H9 (cell line): Measurements from ENCODE around the gene IL33. TPM values are rescaled to one million over a fixed set of nuclear protein-coding genes. Genes with fewer than 3 reads are reported as not detected.

ENCODE experiments used
- DNase-seq: peaks from one replicate; pipeline ENCODE4 v3.0.0-alpha.2; 2017
- H2AFZ ChIP-seq: one replicate; pipeline ENCODE4 v1.6.1; 2013; ENCODE audit warnings: mild to moderate bottlenecking, low read length, control low read depth, moderate library complexity
- H2AK5ac ChIP-seq: 2 replicates; pipeline ENCODE4 v1.6.1; 2013; ENCODE audit warnings: low read length, control low read depth, mixed read lengths; ENCODE audit not compliant: insufficient read length
- H2BK120ac ChIP-seq: one replicate; pipeline ENCODE4 v1.6.1; 2013; ENCODE audit warnings: low read depth, mild to moderate bottlenecking, low read length, control low read depth, inconsistent platforms; ENCODE audit not compliant: poor library complexity, severe bottlenecking
- H2BK12ac ChIP-seq: 2 replicates; pipeline ENCODE4 v1.6.1; 2013; ENCODE audit warnings: low read length, control low read depth, mixed read lengths, low read depth; ENCODE audit not compliant: insufficient read length
- H2BK15ac ChIP-seq: 2 replicates; pipeline ENCODE4 v1.6.1; 2013; ENCODE audit warnings: low read depth, low read length, control low read depth
- H2BK20ac ChIP-seq: one replicate; pipeline ENCODE4 v1.6.1; 2013; ENCODE audit warnings: low read depth, mild to moderate bottlenecking, low read length, control low read depth, inconsistent platforms; ENCODE audit not compliant: poor library complexity, severe bottlenecking
- H2BK5ac ChIP-seq: 2 replicates; pipeline ENCODE4 v1.6.1; 2013; ENCODE audit warnings: low read length, control low read depth, mixed read lengths; ENCODE audit not compliant: insufficient read length
- H3K14ac ChIP-seq: 2 replicates; pipeline ENCODE4 v1.6.1; 2013; ENCODE audit warnings: low read length, control low read depth; ENCODE audit not compliant: insufficient read depth
- H3K18ac ChIP-seq: 2 replicates; pipeline ENCODE4 v1.6.1; 2013; ENCODE audit warnings: low read depth, mild to moderate bottlenecking, mixed read lengths, low read length, control low read depth; ENCODE audit not compliant: insufficient read length
- H3K23ac ChIP-seq: 2 replicates; pipeline ENCODE4 v1.6.1; 2013; ENCODE audit warnings: low read length, control low read depth, mixed read lengths, low read depth; ENCODE audit not compliant: insufficient read length
- H3K23me2 ChIP-seq: 2 replicates; pipeline ENCODE4 v1.6.1; 2013; ENCODE audit warnings: low read depth, mild to moderate bottlenecking, mixed read lengths, low read length, control low read depth; ENCODE audit not compliant: insufficient read length, poor library complexity, severe bottlenecking
- H3K27ac ChIP-seq: 2 replicates; pipeline ENCODE4 v1.5.1; 2013; ENCODE audit warnings: low read length, control low read depth, mixed read lengths, low read depth; ENCODE audit not compliant: insufficient read length
- H3K27me3 ChIP-seq: 2 replicates; pipeline ENCODE4 v1.6.1; 2013; ENCODE audit warnings: low read length, control low read depth, inconsistent platforms; ENCODE audit not compliant: insufficient read depth
- H3K4ac ChIP-seq: 2 replicates; pipeline ENCODE4 v1.6.1; 2013; ENCODE audit warnings: low read depth, mild to moderate bottlenecking, control low read depth, inconsistent platforms, low read length, moderate library complexity
- H3K4me1 ChIP-seq: 2 replicates; pipeline ENCODE4 v1.6.1; 2013; ENCODE audit warnings: low read length, control low read depth, inconsistent platforms; ENCODE audit not compliant: insufficient read depth
- H3K4me2 ChIP-seq: 2 replicates; pipeline ENCODE4 v1.6.1; 2013; ENCODE audit warnings: low read length, control low read depth, mixed read lengths; ENCODE audit not compliant: insufficient read length, insufficient read depth
- H3K56ac ChIP-seq: 2 replicates; pipeline ENCODE4 v1.6.1; 2013; ENCODE audit warnings: low read depth, mild to moderate bottlenecking, mixed read lengths, low read length, control low read depth; ENCODE audit not compliant: insufficient read length
- H3K79me1 ChIP-seq: 2 replicates; pipeline ENCODE4 v1.6.1; 2013; ENCODE audit warnings: low read depth, mild to moderate bottlenecking, moderate library complexity, low read length, control low read depth, inconsistent platforms; ENCODE audit not compliant: insufficient read depth, poor library complexity, severe bottlenecking
- H3K79me2 ChIP-seq: 2 replicates; pipeline ENCODE4 v1.6.1; 2013; ENCODE audit warnings: low read length, control low read depth, inconsistent platforms; ENCODE audit not compliant: insufficient read depth
- H3K9ac ChIP-seq: 2 replicates; pipeline ENCODE4 v1.6.1; 2013; ENCODE audit warnings: low read length, control low read depth, mixed read lengths; ENCODE audit not compliant: insufficient read length; ENCODE audit errors: extremely low read depth
- H3K9me3 ChIP-seq: one replicate; pipeline ENCODE4 v1.6.1; 2013; ENCODE audit warnings: low read depth, low read length, inconsistent platforms; ENCODE audit not compliant: control insufficient read depth
- H3T11ph ChIP-seq: one replicate; pipeline ENCODE4 v1.6.1; 2013; ENCODE audit warnings: mild to moderate bottlenecking, low read length, control low read depth, inconsistent platforms
- H4K20me1 ChIP-seq: one replicate; pipeline ENCODE4 v1.6.1; 2013; ENCODE audit not compliant: control insufficient read depth, insufficient read length, insufficient read depth
- H4K5ac ChIP-seq: 2 replicates; pipeline ENCODE4 v1.6.1; 2013; ENCODE audit warnings: low read depth, mild to moderate bottlenecking, mixed read lengths, low read length, control low read depth; ENCODE audit not compliant: insufficient read length
- H4K8ac ChIP-seq: replicated peaks from 2 replicates; pipeline ENCODE4 v1.6.1; 2013; ENCODE audit warnings: low read length, control low read depth, mixed read lengths, low read depth; ENCODE audit not compliant: insufficient read length
- H4K91ac ChIP-seq: 2 replicates; pipeline ENCODE4 v1.6.1; 2013; ENCODE audit warnings: low read depth, mild to moderate bottlenecking, moderate library complexity, mixed read lengths, low read length, control low read depth; ENCODE audit not compliant: insufficient read length
- H3K27ac Mint-ChIP-seq, 3 experiments: 2 replicates in 2 of 3; 3 replicates in 1 of 3; pipeline ENCODE4 v1.8.0; 2020 to 2021; ENCODE audit warnings: mixed read lengths in 3 of 3, mild to moderate bottlenecking in 1 of 3, moderate library complexity in 1 of 3
- H3K27me3 Mint-ChIP-seq: 2 replicates; pipeline ENCODE4 v1.8.0; 2021; ENCODE audit warnings: low read depth, mild to moderate bottlenecking, moderate library complexity, mixed read lengths
- H3K36me3 Mint-ChIP-seq, 3 experiments: 2 replicates in 2 of 3; 3 replicates in 1 of 3; pipeline ENCODE4 v1.8.0; 2020 to 2021; ENCODE audit warnings: low read depth in 3 of 3, mixed read lengths in 3 of 3; ENCODE audit not compliant: insufficient read depth in 1 of 3
- H3K4me1 Mint-ChIP-seq, 2 experiments: 2 replicates each; pipeline ENCODE4 v1.8.0; 2020; ENCODE audit warnings: mixed read lengths in 2 of 2
- H3K4me3 Mint-ChIP-seq, 2 experiments: 2 replicates in 1 of 2; 3 replicates in 1 of 2; pipeline ENCODE4 v1.8.0; 2020 to 2021; ENCODE audit warnings: mild to moderate bottlenecking in 2 of 2, mixed read lengths in 2 of 2, moderate library complexity in 1 of 2
- H3K9me3 Mint-ChIP-seq, 2 experiments: 2 replicates in 1 of 2; 3 replicates in 1 of 2; pipeline ENCODE4 v1.8.0; 2020; ENCODE audit warnings: mild to moderate bottlenecking in 2 of 2, mixed read lengths in 2 of 2, moderate library complexity in 1 of 2
- WGBS: extraction: QIAGEN DNeasy Blood & Tissue Kit; methylation state at CpG from one replicate; pipeline ENCODE4 v1.1.7; 2013; ENCODE audit warnings: missing lambda C conversion rate, low lambda C conversion rate, mixed read lengths; ENCODE audit not compliant: insufficient read length; ENCODE audit errors: extremely low coverage; 5-methylcytosine and 5-hydroxymethylcytosine counted together
- total RNA-seq: library from RNA; stranded (reverse); gene quantifications from 2 replicates; pipeline ENCODE4 v1.2.1, GENCODE V29; 2021
- TF ChIP-seq, protein P1 (sequence below): fragments of 200-600 bp; sonication (generic); conservative IDR thresholded peaks from 3 replicates; pipeline ENCODE4 v1.8.0; 2021; ENCODE audit warnings: antibody characterized with exemption, mild to moderate bottlenecking

The IL33 gene
- total RNA-seq, 1 experiment from 2014 or later = not detected

- Mint-ChIP-seq H3K9me3 (no peaks in the 10 kb centered on the region), H3K4me3 (no peak overlapping the region), H3K27ac (0 out of 7 replicates have a peak overlapping the region, but pooled peaks of 1 of the 3 experiments have one; percentile 11), H3K36me3 (no peaks in the 10 kb centered on the region), H3K27me3 (no peaks in the 10 kb centered on the region), H3K4me1 (peaks cover 13 to 14% of the 10 kb centered on the region in 2 experiments)
- Histone ChIP-seq H2BK120ac (no peak overlapping the region), H3K9me3 (no peaks in the 10 kb centered on the region), H3K23ac (no peak overlapping the region), H2AFZ (no peak overlapping the region), H3K23me2 (no peaks in the 10 kb centered on the region), H3K79me1 (no peaks in the 10 kb centered on the region), H2BK20ac (no peak overlapping the region), H3K27me3 (no peaks in the 10 kb centered on the region), H2AK5ac (no peak overlapping the region), H2BK15ac (no peak overlapping the region), H4K8ac (no peak overlapping the region), H3K56ac (no peak overlapping the region), H3K79me2 (no peaks in the 10 kb centered on the region), H3K18ac (no peak overlapping the region), H3K4me2 (no peak overlapping the region), H3K4ac (no peak overlapping the region), H2BK12ac (no peak overlapping the region), H4K91ac (no peak overlapping the region), H4K5ac (no peak overlapping the region), H3K14ac (no peak overlapping the region), H3K27ac (no peak overlapping the region), H3K4me1 (no peaks in the 10 kb centered on the region; the same call in 1 of the 2 replicates), H2BK5ac (no peak overlapping the region), H3K9ac (no peak overlapping the region), H4K20me1 (no peaks in the 10 kb centered on the region), H3T11ph (no peak overlapping the region)
- TF ChIP-seq, protein P1, sequence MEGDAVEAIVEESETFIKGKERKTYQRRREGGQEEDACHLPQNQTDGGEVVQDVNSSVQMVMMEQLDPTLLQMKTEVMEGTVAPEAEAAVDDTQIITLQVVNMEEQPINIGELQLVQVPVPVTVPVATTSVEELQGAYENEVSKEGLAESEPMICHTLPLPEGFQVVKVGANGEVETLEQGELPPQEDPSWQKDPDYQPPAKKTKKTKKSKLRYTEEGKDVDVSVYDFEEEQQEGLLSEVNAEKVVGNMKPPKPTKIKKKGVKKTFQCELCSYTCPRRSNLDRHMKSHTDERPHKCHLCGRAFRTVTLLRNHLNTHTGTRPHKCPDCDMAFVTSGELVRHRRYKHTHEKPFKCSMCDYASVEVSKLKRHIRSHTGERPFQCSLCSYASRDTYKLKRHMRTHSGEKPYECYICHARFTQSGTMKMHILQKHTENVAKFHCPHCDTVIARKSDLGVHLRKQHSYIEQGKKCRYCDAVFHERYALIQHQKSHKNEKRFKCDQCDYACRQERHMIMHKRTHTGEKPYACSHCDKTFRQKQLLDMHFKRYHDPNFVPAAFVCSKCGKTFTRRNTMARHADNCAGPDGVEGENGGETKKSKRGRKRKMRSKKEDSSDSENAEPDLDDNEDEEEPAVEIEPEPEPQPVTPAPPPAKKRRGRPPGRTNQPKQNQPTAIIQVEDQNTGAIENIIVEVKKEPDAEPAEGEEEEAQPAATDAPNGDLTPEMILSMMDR = no peak
- DNase-seq = no peak
- WGBS = no CpG with 5 or more reads among the region's 1 CpG
These were observed 9.0 kb downstream of the IL33 start for GRCh38 chr9:6224393-6225154.
